H9 (cell line): ENCODE results near the gene SLC9A9. TPM values are rescaled to one million over a fixed set of nuclear protein-coding genes. Genes with fewer than 3 reads are reported as not detected.

Source experiments
- DNase-seq: peaks from one replicate; pipeline ENCODE4 v3.0.0-alpha.2; 2017
- H2AFZ ChIP-seq: one replicate; pipeline ENCODE4 v1.6.1; 2013; ENCODE audit warnings: mild to moderate bottlenecking, low read length, control low read depth, moderate library complexity
- H2AK5ac ChIP-seq: 2 replicates; pipeline ENCODE4 v1.6.1; 2013; ENCODE audit warnings: low read length, control low read depth, mixed read lengths; ENCODE audit not compliant: insufficient read length
- H2BK120ac ChIP-seq: one replicate; pipeline ENCODE4 v1.6.1; 2013; ENCODE audit warnings: low read depth, mild to moderate bottlenecking, low read length, control low read depth, inconsistent platforms; ENCODE audit not compliant: poor library complexity, severe bottlenecking
- H2BK12ac ChIP-seq: 2 replicates; pipeline ENCODE4 v1.6.1; 2013; ENCODE audit warnings: low read length, control low read depth, mixed read lengths, low read depth; ENCODE audit not compliant: insufficient read length
- H2BK15ac ChIP-seq: 2 replicates; pipeline ENCODE4 v1.6.1; 2013; ENCODE audit warnings: low read depth, low read length, control low read depth
- H2BK20ac ChIP-seq: one replicate; pipeline ENCODE4 v1.6.1; 2013; ENCODE audit warnings: low read depth, mild to moderate bottlenecking, low read length, control low read depth, inconsistent platforms; ENCODE audit not compliant: poor library complexity, severe bottlenecking
- H2BK5ac ChIP-seq: 2 replicates; pipeline ENCODE4 v1.6.1; 2013; ENCODE audit warnings: low read length, control low read depth, mixed read lengths; ENCODE audit not compliant: insufficient read length
- H3K14ac ChIP-seq: 2 replicates; pipeline ENCODE4 v1.6.1; 2013; ENCODE audit warnings: low read length, control low read depth; ENCODE audit not compliant: insufficient read depth
- H3K18ac ChIP-seq: 2 replicates; pipeline ENCODE4 v1.6.1; 2013; ENCODE audit warnings: low read depth, mild to moderate bottlenecking, mixed read lengths, low read length, control low read depth; ENCODE audit not compliant: insufficient read length
- H3K23ac ChIP-seq: 2 replicates; pipeline ENCODE4 v1.6.1; 2013; ENCODE audit warnings: low read length, control low read depth, mixed read lengths, low read depth; ENCODE audit not compliant: insufficient read length
- H3K23me2 ChIP-seq: 2 replicates; pipeline ENCODE4 v1.6.1; 2013; ENCODE audit warnings: low read depth, mild to moderate bottlenecking, mixed read lengths, low read length, control low read depth; ENCODE audit not compliant: insufficient read length, poor library complexity, severe bottlenecking
- H3K27ac ChIP-seq: 2 replicates; pipeline ENCODE4 v1.5.1; 2013; ENCODE audit warnings: low read length, control low read depth, mixed read lengths, low read depth; ENCODE audit not compliant: insufficient read length
- H3K27me3 ChIP-seq: 2 replicates; pipeline ENCODE4 v1.6.1; 2013; ENCODE audit warnings: low read length, control low read depth, inconsistent platforms; ENCODE audit not compliant: insufficient read depth
- H3K4ac ChIP-seq: 2 replicates; pipeline ENCODE4 v1.6.1; 2013; ENCODE audit warnings: low read depth, mild to moderate bottlenecking, control low read depth, inconsistent platforms, low read length, moderate library complexity
- H3K4me1 ChIP-seq: 2 replicates; pipeline ENCODE4 v1.6.1; 2013; ENCODE audit warnings: low read length, control low read depth, inconsistent platforms; ENCODE audit not compliant: insufficient read depth
- H3K4me2 ChIP-seq: 2 replicates; pipeline ENCODE4 v1.6.1; 2013; ENCODE audit warnings: low read length, control low read depth, mixed read lengths; ENCODE audit not compliant: insufficient read length, insufficient read depth
- H3K56ac ChIP-seq: 2 replicates; pipeline ENCODE4 v1.6.1; 2013; ENCODE audit warnings: low read depth, mild to moderate bottlenecking, mixed read lengths, low read length, control low read depth; ENCODE audit not compliant: insufficient read length
- H3K79me1 ChIP-seq: 2 replicates; pipeline ENCODE4 v1.6.1; 2013; ENCODE audit warnings: low read depth, mild to moderate bottlenecking, moderate library complexity, low read length, control low read depth, inconsistent platforms; ENCODE audit not compliant: insufficient read depth, poor library complexity, severe bottlenecking
- H3K79me2 ChIP-seq: 2 replicates; pipeline ENCODE4 v1.6.1; 2013; ENCODE audit warnings: low read length, control low read depth, inconsistent platforms; ENCODE audit not compliant: insufficient read depth
- H3K9ac ChIP-seq: 2 replicates; pipeline ENCODE4 v1.6.1; 2013; ENCODE audit warnings: low read length, control low read depth, mixed read lengths; ENCODE audit not compliant: insufficient read length; ENCODE audit errors: extremely low read depth
- H3K9me3 ChIP-seq: one replicate; pipeline ENCODE4 v1.6.1; 2013; ENCODE audit warnings: low read depth, low read length, inconsistent platforms; ENCODE audit not compliant: control insufficient read depth
- H3T11ph ChIP-seq: one replicate; pipeline ENCODE4 v1.6.1; 2013; ENCODE audit warnings: mild to moderate bottlenecking, low read length, control low read depth, inconsistent platforms
- H4K20me1 ChIP-seq: one replicate; pipeline ENCODE4 v1.6.1; 2013; ENCODE audit not compliant: control insufficient read depth, insufficient read length, insufficient read depth
- H4K5ac ChIP-seq: 2 replicates; pipeline ENCODE4 v1.6.1; 2013; ENCODE audit warnings: low read depth, mild to moderate bottlenecking, mixed read lengths, low read length, control low read depth; ENCODE audit not compliant: insufficient read length
- H4K8ac ChIP-seq: replicated peaks from 2 replicates; pipeline ENCODE4 v1.6.1; 2013; ENCODE audit warnings: low read length, control low read depth, mixed read lengths, low read depth; ENCODE audit not compliant: insufficient read length
- H4K91ac ChIP-seq: 2 replicates; pipeline ENCODE4 v1.6.1; 2013; ENCODE audit warnings: low read depth, mild to moderate bottlenecking, moderate library complexity, mixed read lengths, low read length, control low read depth; ENCODE audit not compliant: insufficient read length
- H3K27ac Mint-ChIP-seq, 3 experiments: 2 replicates in 2 of 3; 3 replicates in 1 of 3; pipeline ENCODE4 v1.8.0; 2020 to 2021; ENCODE audit warnings: mixed read lengths in 3 of 3, mild to moderate bottlenecking in 1 of 3, moderate library complexity in 1 of 3
- H3K27me3 Mint-ChIP-seq: 2 replicates; pipeline ENCODE4 v1.8.0; 2021; ENCODE audit warnings: low read depth, mild to moderate bottlenecking, moderate library complexity, mixed read lengths
- H3K36me3 Mint-ChIP-seq, 3 experiments: 2 replicates in 2 of 3; 3 replicates in 1 of 3; pipeline ENCODE4 v1.8.0; 2020 to 2021; ENCODE audit warnings: low read depth in 3 of 3, mixed read lengths in 3 of 3; ENCODE audit not compliant: insufficient read depth in 1 of 3
- H3K4me1 Mint-ChIP-seq, 2 experiments: 2 replicates each; pipeline ENCODE4 v1.8.0; 2020; ENCODE audit warnings: mixed read lengths in 2 of 2
- H3K4me3 Mint-ChIP-seq, 2 experiments: 2 replicates in 1 of 2; 3 replicates in 1 of 2; pipeline ENCODE4 v1.8.0; 2020 to 2021; ENCODE audit warnings: mild to moderate bottlenecking in 2 of 2, mixed read lengths in 2 of 2, moderate library complexity in 1 of 2
- H3K9me3 Mint-ChIP-seq, 2 experiments: 2 replicates in 1 of 2; 3 replicates in 1 of 2; pipeline ENCODE4 v1.8.0; 2020; ENCODE audit warnings: mild to moderate bottlenecking in 2 of 2, mixed read lengths in 2 of 2, moderate library complexity in 1 of 2
- CTCF ChIP-seq: fragments of 200-600 bp; sonication (generic); conservative IDR thresholded peaks from 3 replicates; pipeline ENCODE4 v1.8.0; 2021; ENCODE audit warnings: antibody characterized with exemption, mild to moderate bottlenecking
- WGBS: extraction: QIAGEN DNeasy Blood & Tissue Kit; methylation state at CpG from one replicate; pipeline ENCODE4 v1.1.7; 2013; ENCODE audit warnings: missing lambda C conversion rate, low lambda C conversion rate, mixed read lengths; ENCODE audit not compliant: insufficient read length; ENCODE audit errors: extremely low coverage; 5-methylcytosine and 5-hydroxymethylcytosine counted together
- total RNA-seq: library from RNA; stranded (reverse); gene quantifications from 2 replicates; pipeline ENCODE4 v1.2.1, GENCODE V29; 2021

SLC9A9 gene
- total RNA-seq, 1 experiment from 2014 or later: 0.35 TPM

GRCh38 chr3:143640774-143641173 is 207.5 kb downstream of the SLC9A9 start:
- Histone ChIP-seq H4K8ac (no peak overlapping the region), H3K56ac (no peak overlapping the region), H2AK5ac (no peak overlapping the region), H2BK120ac (no peak overlapping the region), H3K4me1 (no peaks in the 10 kb centered on the region), H2BK12ac (no peak overlapping the region), H4K91ac (no peak overlapping the region), H3K27ac (no peak overlapping the region), H3K18ac (no peak overlapping the region), H3K9ac (no peak overlapping the region), H3K23me2 (no peaks in the 10 kb centered on the region), H3K4me2 (no peak overlapping the region), H3K23ac (no peak overlapping the region), H3T11ph (no peak overlapping the region), H3K27me3 (no peaks in the 10 kb centered on the region), H3K9me3 (no peaks in the 10 kb centered on the region), H2BK20ac (no peak overlapping the region), H4K20me1 (no peaks in the 10 kb centered on the region), H3K79me2 (no peaks in the 10 kb centered on the region), H4K5ac (no peak overlapping the region), H3K79me1 (no peaks in the 10 kb centered on the region), H2BK15ac (no peak overlapping the region), H2BK5ac (no peak overlapping the region), H2AFZ (no peak overlapping the region), H3K14ac (no peak overlapping the region), H3K4ac (no peak overlapping the region)
- peaks cover 3% of the 10 kb centered on the region in 2 experiments for H3K4me1 Mint-ChIP-seq
- no peak overlapping the region for H3K27ac Mint-ChIP-seq
- WGBS: no CpG with 5 or more reads among the region's 3 CpGs
- no peak for TF ChIP-seq CTCF
- no peaks in the 10 kb centered on the region; a peak in 1 of 7 replicates for H3K36me3 Mint-ChIP-seq
- H3K27me3 Mint-ChIP-seq: no peaks in the 10 kb centered on the region
- peaks cover 0 to 6% of the 10 kb centered on the region in 2 experiments for H3K9me3 Mint-ChIP-seq
- no peak for DNase-seq
- no peak overlapping the region for H3K4me3 Mint-ChIP-seq
